Trophoblast cell (in vitro differentiated cells and primary cell): ENCODE results near the gene LRBA.

Experiments
- DNase-seq, 2 donors: peaks; one replicate each; pipeline ENCODE4 v3.0.0-alpha.2; 2016
- H2AFZ ChIP-seq: 2 replicates; pipeline ENCODE4 v1.6.1; 2013; ENCODE audit warnings: low read length, moderate library complexity, mild to moderate bottlenecking; ENCODE audit not compliant: insufficient read depth, poor library complexity
- H2AK5ac ChIP-seq: 2 replicates; pipeline ENCODE4 v1.6.1; 2013; ENCODE audit warnings: mild to moderate bottlenecking, low read length
- H2BK120ac ChIP-seq: 2 replicates; pipeline ENCODE4 v1.6.1; 2013; ENCODE audit warnings: low read length, mild to moderate bottlenecking, moderate library complexity; ENCODE audit not compliant: insufficient read depth, poor library complexity
- H2BK12ac ChIP-seq: 2 replicates; pipeline ENCODE4 v1.6.1; 2013; ENCODE audit warnings: mild to moderate bottlenecking, low read length, moderate library complexity
- H2BK5ac ChIP-seq: 2 replicates; pipeline ENCODE4 v1.6.1; 2013; ENCODE audit warnings: low read length, low read depth, moderate library complexity, mild to moderate bottlenecking; ENCODE audit not compliant: poor library complexity
- H3K14ac ChIP-seq: 2 replicates; pipeline ENCODE4 v1.6.1; 2013; ENCODE audit warnings: mild to moderate bottlenecking, low read length
- H3K18ac ChIP-seq: 2 replicates; pipeline ENCODE4 v1.6.1; 2013; ENCODE audit warnings: mild to moderate bottlenecking, low read length
- H3K23ac ChIP-seq: 2 replicates; pipeline ENCODE4 v1.6.1; 2013; ENCODE audit warnings: low read length
- H3K27ac ChIP-seq: 2 replicates; pipeline ENCODE4 v1.5.1; 2013; ENCODE audit warnings: low read depth, mild to moderate bottlenecking, inconsistent platforms, low read length, moderate library complexity
- H3K27me3 ChIP-seq: 2 replicates; pipeline ENCODE4 v1.6.1; 2013; ENCODE audit warnings: inconsistent platforms, mild to moderate bottlenecking, low read length, moderate library complexity; ENCODE audit not compliant: insufficient read depth
- H3K36me3 ChIP-seq, 2 experiments: 1 replicate in 1 of 2; 2 replicates in 1 of 2; pipeline ENCODE4 v1.6.1; 2013; ENCODE audit warnings: low read length in 2 of 2, mild to moderate bottlenecking in 2 of 2, moderate library complexity in 1 of 2; ENCODE audit not compliant: insufficient read depth in 2 of 2, control insufficient read depth in 1 of 2
- H3K4ac ChIP-seq: 2 replicates; pipeline ENCODE4 v1.6.1; 2013; ENCODE audit warnings: low read depth, mild to moderate bottlenecking, low read length, moderate library complexity
- H3K4me1 ChIP-seq, 2 experiments: 1 replicate in 1 of 2; 2 replicates in 1 of 2; pipeline ENCODE4 v1.6.1; 2013; ENCODE audit warnings: low read length in 2 of 2, mild to moderate bottlenecking in 2 of 2, moderate library complexity in 1 of 2; ENCODE audit not compliant: insufficient read depth in 2 of 2, control insufficient read depth in 1 of 2
- H3K4me2 ChIP-seq: 2 replicates; pipeline ENCODE4 v1.6.1; 2013; ENCODE audit warnings: inconsistent platforms, mild to moderate bottlenecking, low read length, moderate library complexity
- H3K4me3 ChIP-seq: 2 replicates; pipeline ENCODE4 v1.5.1; 2013; ENCODE audit warnings: mild to moderate bottlenecking, low read depth, low read length, inconsistent platforms
- H3K79me1 ChIP-seq: one replicate; pipeline ENCODE4 v1.6.1; 2013; ENCODE audit warnings: low read length
- H3K79me2 ChIP-seq: 2 replicates; pipeline ENCODE4 v1.6.1; 2013; ENCODE audit warnings: low read length, mild to moderate bottlenecking; ENCODE audit not compliant: control insufficient read depth, insufficient read depth, poor library complexity
- H3K9ac ChIP-seq: 2 replicates; pipeline ENCODE4 v1.6.1; 2013; ENCODE audit warnings: mild to moderate bottlenecking, low read length
- H3K9me3 ChIP-seq: 2 replicates; pipeline ENCODE4 v1.6.1; 2013; ENCODE audit warnings: low read depth, mild to moderate bottlenecking, control low read depth, inconsistent platforms, low read length; ENCODE audit not compliant: insufficient read depth
- H4K12ac ChIP-seq: 2 replicates; pipeline ENCODE4 v1.6.1; 2013; ENCODE audit warnings: low read depth, mild to moderate bottlenecking, low read length, moderate library complexity
- H4K8ac ChIP-seq: 2 replicates; pipeline ENCODE4 v1.6.1; 2013; ENCODE audit warnings: low read depth, mild to moderate bottlenecking, low read length, moderate library complexity
- H4K91ac ChIP-seq: one replicate; pipeline ENCODE4 v1.6.1; 2013; ENCODE audit warnings: low read depth, mild to moderate bottlenecking, low read length, moderate library complexity
- WGBS: extraction: QIAGEN DNeasy Blood & Tissue Kit; methylation state at CpG from one replicate; pipeline ENCODE4 v1.1.7; 2013; ENCODE audit warnings: missing lambda C conversion rate; ENCODE audit not compliant: insufficient read length, insufficient coverage; ENCODE audit errors: extremely low coverage; 5-methylcytosine and 5-hydroxymethylcytosine counted together

Gene LRBA

GRCh38 chr4:150415213-150415612, 599.9 kb downstream of the LRBA start:
- no peak overlapping the region for H2AK5ac ChIP-seq
- no peaks in the 10 kb centered on the region for H3K79me1 ChIP-seq
- no peak overlapping the region for H3K4me3 ChIP-seq
- H2AFZ ChIP-seq: no peak overlapping the region
- H3K4ac ChIP-seq: no peak overlapping the region
- no peak overlapping the region for H2BK12ac ChIP-seq
- no peak overlapping the region for H4K91ac ChIP-seq
- H2BK120ac ChIP-seq: no peak overlapping the region
- no peak overlapping the region for H3K9ac ChIP-seq
- DNase-seq: no peak
- H3K9me3 ChIP-seq: no peaks in the 10 kb centered on the region
- H3K36me3 ChIP-seq: no peaks in the 10 kb centered on the region
- H4K12ac ChIP-seq: no peak overlapping the region
- H3K79me2 ChIP-seq: no peaks in the 10 kb centered on the region
- no peak overlapping the region for H3K23ac ChIP-seq
- no peak overlapping the region for H3K4me2 ChIP-seq
- WGBS: no CpG with 5 or more reads among the region's 1 CpG
- no peak overlapping the region for H2BK5ac ChIP-seq
- no peak overlapping the region for H3K27ac ChIP-seq
- H3K27me3 ChIP-seq: no peaks in the 10 kb centered on the region
- no peak overlapping the region for H4K8ac ChIP-seq
- H3K14ac ChIP-seq: no peak overlapping the region
- no peak overlapping the region for H3K18ac ChIP-seq
- no peaks in the 10 kb centered on the region for H3K4me1 ChIP-seq

DNA sequence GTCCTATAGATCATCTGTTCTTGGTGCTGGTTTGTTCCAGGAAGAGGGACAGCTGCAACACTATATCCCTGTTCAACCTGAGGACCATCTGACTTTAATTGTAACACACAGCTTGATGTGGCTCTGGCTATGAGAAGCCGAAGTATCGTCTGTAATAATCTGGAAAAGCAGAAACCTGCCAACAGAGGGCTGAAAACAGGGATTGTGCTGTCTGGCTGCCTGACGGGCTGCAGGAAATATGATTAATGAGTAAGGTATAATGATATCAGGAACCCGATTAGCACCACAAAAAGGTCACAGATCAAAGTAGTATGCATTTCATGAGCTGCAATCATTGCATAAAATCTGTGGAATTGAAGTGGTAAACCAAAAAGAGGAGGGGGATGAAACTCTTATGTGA, 603.6 kb downstream of the LRBA start:
- Histone ChIP-seq H3K9ac (no peak overlapping the region), H2BK5ac (no peak overlapping the region), H3K27ac (no peak overlapping the region), H3K23ac (no peak overlapping the region), H3K4me1 (no peaks in the 10 kb centered on the region), H3K79me2 (no peaks in the 10 kb centered on the region), H3K4me2 (no peak overlapping the region), H3K79me1 (no peaks in the 10 kb centered on the region), H4K12ac (no peak overlapping the region), H2BK12ac (no peak overlapping the region), H3K14ac (no peak overlapping the region), H3K27me3 (no peaks in the 10 kb centered on the region), H4K91ac (no peak overlapping the region), H3K18ac (no peak overlapping the region), H2AK5ac (no peak overlapping the region), H3K4me3 (no peak overlapping the region), H2BK120ac (no peak overlapping the region), H3K36me3 (no peaks in the 10 kb centered on the region), H2AFZ (no peak overlapping the region), H3K9me3 (no peaks in the 10 kb centered on the region), H3K4ac (no peak overlapping the region), H4K8ac (no peak overlapping the region)
- no CpG with 5 or more reads among the region's 4 CpGs for WGBS
- no peak for DNase-seq

GRCh38 chr4:150402871-150403272, 612.2 kb downstream of the LRBA start:
- Histone ChIP-seq H3K9ac (no peak overlapping the region), H3K9me3 (no peaks in the 10 kb centered on the region), H3K27ac (no peak overlapping the region), H3K79me1 (no peaks in the 10 kb centered on the region), H3K79me2 (no peaks in the 10 kb centered on the region), H2AK5ac (no peak overlapping the region), H4K8ac (no peak overlapping the region), H2BK5ac (no peak overlapping the region), H3K18ac (no peak overlapping the region), H3K4ac (no peak overlapping the region), H3K36me3 (no peaks in the 10 kb centered on the region), H3K4me3 (no peak overlapping the region), H2BK120ac (no peak overlapping the region), H3K27me3 (no peaks in the 10 kb centered on the region), H4K91ac (no peak overlapping the region), H4K12ac (no peak overlapping the region), H3K4me1 (no peaks in the 10 kb centered on the region), H3K4me2 (no peak overlapping the region), H3K23ac (no peak overlapping the region), H2BK12ac (no peak overlapping the region), H2AFZ (no peak overlapping the region), H3K14ac (no peak overlapping the region)
- WGBS: no CpG with 5 or more reads among the region's 5 CpGs
- no peak for DNase-seq

DNA sequence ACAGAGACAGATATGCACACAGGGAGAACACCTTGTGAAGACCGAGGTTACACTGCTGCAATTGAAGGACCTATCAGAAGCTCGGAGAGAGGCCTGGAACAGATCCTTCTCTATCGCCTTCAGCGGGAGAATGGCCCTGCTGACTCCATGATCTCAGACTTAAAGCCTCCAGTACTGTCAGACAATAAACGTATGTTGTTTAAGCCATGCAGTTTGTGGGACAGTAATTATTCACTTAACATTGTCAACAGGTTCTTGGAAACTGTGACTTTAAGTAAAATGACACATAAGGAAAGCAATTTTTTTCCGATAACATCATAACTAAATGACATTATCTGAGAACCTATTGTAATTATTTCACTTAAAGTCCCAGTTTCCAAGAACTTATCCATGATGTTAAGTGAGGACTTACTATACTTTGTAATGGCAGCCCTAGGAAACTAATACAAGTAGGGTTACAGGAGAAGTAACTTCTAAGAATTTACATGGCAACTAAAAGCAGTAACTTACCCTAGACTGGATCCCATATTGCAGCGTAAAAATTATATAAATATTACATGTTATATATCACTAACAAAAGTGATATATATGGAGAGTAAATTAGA, 613.9 kb downstream of the LRBA start:
- H2BK12ac ChIP-seq: no peak overlapping the region
- WGBS: no CpG with 5 or more reads among the region's 7 CpGs
- H3K9me3 ChIP-seq: no peaks in the 10 kb centered on the region

More for the DNA sequence above, 613.9 kb downstream of the LRBA start:
- H3K4me3 ChIP-seq: no peak overlapping the region
- no peak overlapping the region for H2BK5ac ChIP-seq
- no peak overlapping the region for H4K12ac ChIP-seq
- H3K79me2 ChIP-seq: no peaks in the 10 kb centered on the region
- H3K9ac ChIP-seq: no peak overlapping the region
- no peak overlapping the region for H2BK120ac ChIP-seq
- no peaks in the 10 kb centered on the region for H3K36me3 ChIP-seq
- no peaks in the 10 kb centered on the region for H3K4me1 ChIP-seq
- no peak overlapping the region for H3K14ac ChIP-seq
- H3K18ac ChIP-seq: no peak overlapping the region
- H3K27me3 ChIP-seq: no peaks in the 10 kb centered on the region
- H3K4ac ChIP-seq: no peak overlapping the region
- H3K4me2 ChIP-seq: no peak overlapping the region
- H4K8ac ChIP-seq: no peak overlapping the region
- H2AK5ac ChIP-seq: no peak overlapping the region
- DNase-seq: no peak
- H3K23ac ChIP-seq: no peak overlapping the region
- no peak overlapping the region for H4K91ac ChIP-seq
- H2AFZ ChIP-seq: no peak overlapping the region
- no peaks in the 10 kb centered on the region for H3K79me1 ChIP-seq
- H3K27ac ChIP-seq: no peak overlapping the region
